ENCODE data around the gene MAML3.
"Not testable (repeated sequence)": the region's sequence is repeated elsewhere in the genome, so short reads cannot be mapped to it uniquely, and the experiment has no call there.

The MAML3 gene

GRCh38 chr4:139957065-139957464, 196.9 kb downstream of the MAML3 start:
- H3K4me1 ChIP-seq = peaks cover 35% of the 10 kb centered on the region
- no peak for TF ChIP-seq CTCF (IDR thresholded peaks at IDR 0.05; ENCODE audit: low read depth, low read length)
- DNase-seq = no peak
- no peaks in the 10 kb centered on the region for H3K27me3 ChIP-seq
- H3K36me3 ChIP-seq = no peaks in the 10 kb centered on the region
- H3K4me3 ChIP-seq (ENCODE audit: low read depth, low read length) = no peak overlapping the region
- H3K9me3 ChIP-seq = no peaks in the 10 kb centered on the region

GRCh38 chr4:139956507-139957017, 197.4 kb downstream of the MAML3 start:
- no peak for TF ChIP-seq CTCF (IDR thresholded peaks at IDR 0.05; ENCODE audit: low read depth, low read length)
- no peaks in the 10 kb centered on the region for H3K27me3 ChIP-seq
- peaks cover 35% of the 10 kb centered on the region for H3K4me1 ChIP-seq
- H3K9me3 ChIP-seq = no peaks in the 10 kb centered on the region
- H3K4me3 ChIP-seq (ENCODE audit: low read depth, low read length) = no peak overlapping the region
- DNase-seq = no peak
- H3K36me3 ChIP-seq = no peaks in the 10 kb centered on the region

- no peak for TF ChIP-seq CTCF (IDR thresholded peaks at IDR 0.05; ENCODE audit: low read depth, low read length)
- no peak for DNase-seq
Measured at GRCh38 chr4:139955600-139955999, 198.4 kb downstream of the MAML3 start.

GRCh38 chr4:139954512-139954911, 199.5 kb downstream of the MAML3 start:
- DNase-seq = no peak
- no peaks in the 10 kb centered on the region for H3K36me3 ChIP-seq
- H3K9me3 ChIP-seq = no peaks in the 10 kb centered on the region
- no peak for TF ChIP-seq CTCF (IDR thresholded peaks at IDR 0.05; ENCODE audit: low read depth, low read length)
- H3K27me3 ChIP-seq = no peaks in the 10 kb centered on the region
- H3K4me1 ChIP-seq = peaks cover 30% of the 10 kb centered on the region
- H3K4me3 ChIP-seq (ENCODE audit: low read depth, low read length) = no peak overlapping the region

More at GRCh38 chr4:139955600-139955999, 198.4 kb downstream of the MAML3 start:
- Histone ChIP-seq H3K4me3 (ENCODE audit: low read depth, low read length) (no peak overlapping the region), H3K9me3 (no peaks in the 10 kb centered on the region), H3K36me3 (no peaks in the 10 kb centered on the region), H3K4me1 (peaks cover 35% of the 10 kb centered on the region), H3K27me3 (no peaks in the 10 kb centered on the region)

GRCh38 chr4:139951021-139951420, 203.0 kb downstream of the MAML3 start:
- DNase-seq = no peak
- no peak for TF ChIP-seq CTCF (IDR thresholded peaks at IDR 0.05; ENCODE audit: low read depth, low read length)
- no peaks in the 10 kb centered on the region for H3K27me3 ChIP-seq

GRCh38 chr4:139950568-139950967, 203.4 kb downstream of the MAML3 start:
- DNase-seq = no peak
- H3K27me3 ChIP-seq = no peaks in the 10 kb centered on the region
- no peaks in the 10 kb centered on the region for H3K9me3 ChIP-seq
- no peak for TF ChIP-seq CTCF (IDR thresholded peaks at IDR 0.05; ENCODE audit: low read depth, low read length)
- H3K4me1 ChIP-seq = 0 out of 2 replicates have a peak, but pooled peaks cover 6% of the 10 kb centered on the region
- H3K4me3 ChIP-seq (ENCODE audit: low read depth, low read length) = no peak overlapping the region
- H3K36me3 ChIP-seq = no peaks in the 10 kb centered on the region

More at GRCh38 chr4:139951021-139951420, 203.0 kb downstream of the MAML3 start:
- Histone ChIP-seq H3K4me3 (ENCODE audit: low read depth, low read length) (no peak overlapping the region), H3K9me3 (no peaks in the 10 kb centered on the region), H3K36me3 (no peaks in the 10 kb centered on the region), H3K4me1 (peaks cover 6% of the 10 kb centered on the region; the same call in 1 of the 2 replicates)

- H3K27me3 ChIP-seq; H3K4me3 ChIP-seq (ENCODE audit: low read depth, low read length); DNase-seq; H3K9me3 ChIP-seq; H3K36me3 ChIP-seq: not testable (repeated sequence)
- peaks cover 20% of the 10 kb centered on the region for H3K4me1 ChIP-seq
Measured at GRCh38 chr4:139944916-139945315, 209.1 kb downstream of the MAML3 start.

Measured in BE2C (cell line).